Measurements from ENCODE around the gene PANK1. TPM values are rescaled to one million over a fixed set of nuclear protein-coding genes. Genes with fewer than 3 reads are reported as not detected.

The PANK1 gene
- total and polyA plus RNA-seq, 5 donors from 2014 or later, result 0.17 to 0.49 (median 0.41) TPM; not detected in 2

DNA sequence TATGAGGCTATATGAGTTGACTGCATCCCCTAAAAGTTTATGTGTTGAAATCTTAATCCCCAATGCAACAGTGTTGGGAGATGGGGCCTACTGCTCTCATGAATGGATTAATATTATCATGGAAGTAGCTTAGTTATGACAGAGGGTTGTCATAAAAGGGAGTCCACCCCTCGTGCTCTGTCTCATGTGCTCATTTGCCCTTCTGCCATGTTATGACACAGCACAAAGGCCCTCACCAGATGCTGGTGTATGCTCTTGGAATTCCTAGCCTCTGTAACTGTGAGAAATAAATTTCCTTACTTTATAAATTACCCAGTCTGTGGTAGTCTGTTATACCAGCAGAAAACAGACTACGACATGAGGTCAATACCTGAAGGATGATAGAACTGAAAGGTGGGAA lies 17.6 kb upstream of the PANK1 start:
- Histone ChIP-seq H3K4me3 (ENCODE audit: low read depth, low read length) (no peak overlapping the region), H3K36me3 (ENCODE audit: control insufficient read depth, insufficient read depth, low read length) (no peaks in the 10 kb centered on the region), H3K4me1 (ENCODE audit: control insufficient read depth, insufficient read depth, low read length, poor library complexity, severe bottlenecking) (no peaks in the 10 kb centered on the region), H3K27me3 (ENCODE audit: control insufficient read depth, insufficient read depth, low read length) (peaks cover 10% of the 10 kb centered on the region), H3K27ac (ENCODE audit: insufficient read depth, low read length, poor library complexity, severe bottlenecking) (no peak overlapping the region), H3K9me3 (ENCODE audit: control insufficient read depth in 2 of 2, low read length in 2 of 2) (no peaks in the 10 kb centered on the region)
- ATAC-seq (ENCODE audit: low read depth in 2 of 2), result no peak
- DNase-seq, result no peak
- H3K27ac Mint-ChIP-seq, result no peak overlapping the region
- H3K27me3 Mint-ChIP-seq, result peaks cover 12% of the 10 kb centered on the region
- H3K4me1 Mint-ChIP-seq, result no peaks in the 10 kb centered on the region
- H3K4me3 Mint-ChIP-seq, result no peak overlapping the region
- no peaks in the 10 kb centered on the region for H3K36me3 Mint-ChIP-seq
- no peaks in the 10 kb centered on the region for H3K9me3 Mint-ChIP-seq

DNA sequence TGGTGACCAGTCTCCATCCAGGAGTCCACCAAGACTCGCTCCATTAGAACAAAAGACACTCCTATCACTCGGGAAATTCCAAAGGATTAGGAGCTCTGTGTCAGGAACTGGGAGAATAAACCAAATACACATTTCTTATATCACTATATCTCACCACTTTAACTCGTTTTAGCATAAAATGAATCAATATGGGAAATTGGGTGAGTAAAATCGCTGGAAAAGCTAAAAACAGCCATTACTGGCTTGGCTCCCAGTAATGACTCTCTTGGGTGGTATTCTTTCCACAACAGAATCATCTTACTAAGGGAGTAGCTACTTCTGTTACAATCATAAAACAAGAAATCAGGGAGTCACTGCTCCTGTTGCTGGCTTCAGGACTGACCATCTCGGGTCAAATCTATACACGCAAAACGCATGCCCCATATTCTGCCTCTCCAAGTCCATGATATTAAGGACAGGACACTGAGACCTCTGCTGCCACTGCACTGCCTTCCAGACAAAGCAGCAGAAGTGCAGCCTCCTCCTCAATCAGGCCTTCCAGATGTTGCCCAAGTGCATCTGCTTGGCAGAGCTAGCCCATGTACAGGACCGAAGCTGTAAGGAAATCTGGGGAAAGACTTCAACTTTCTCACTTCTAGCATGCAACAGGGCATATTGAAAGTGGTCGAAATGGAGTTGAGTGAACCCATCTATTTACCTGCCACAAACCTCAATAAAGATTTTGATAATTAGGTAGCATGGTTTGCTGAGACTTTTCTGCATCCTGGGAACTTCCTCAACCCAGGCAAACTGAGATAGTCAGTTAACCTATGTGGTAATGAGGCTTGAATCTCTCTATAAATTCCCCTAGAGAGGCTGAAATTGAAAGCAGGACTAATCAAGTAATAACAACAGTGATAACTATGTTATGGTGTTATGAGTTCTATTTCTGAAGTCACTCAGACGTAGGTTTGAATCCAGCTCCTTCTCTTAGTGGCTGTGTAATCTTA lies 14.4 kb upstream of the PANK1 start:
- Histone ChIP-seq H3K27ac (ENCODE audit: insufficient read depth, low read length, poor library complexity, severe bottlenecking) (no peak overlapping the region), H3K36me3 (ENCODE audit: control insufficient read depth, insufficient read depth, low read length) (no peaks in the 10 kb centered on the region), H3K9me3 (ENCODE audit: control insufficient read depth in 2 of 2, low read length in 2 of 2) (no peaks in the 10 kb centered on the region), H3K27me3 (ENCODE audit: control insufficient read depth, insufficient read depth, low read length) (peaks cover 3% of the 10 kb centered on the region), H3K4me1 (ENCODE audit: control insufficient read depth, insufficient read depth, low read length, poor library complexity, severe bottlenecking) (no peaks in the 10 kb centered on the region), H3K4me3 (ENCODE audit: low read depth, low read length) (no peak overlapping the region)
- H3K4me1 Mint-ChIP-seq, result no peaks in the 10 kb centered on the region
- no peak overlapping the region for H3K4me3 Mint-ChIP-seq
- no peak for ATAC-seq (ENCODE audit: low read depth in 2 of 2)
- H3K27me3 Mint-ChIP-seq, result peaks cover 4% of the 10 kb centered on the region
- H3K36me3 Mint-ChIP-seq, result no peaks in the 10 kb centered on the region
- peaks cover 0 to 5% (median 3%) of the 10 kb centered on the region in 7 donors for H3K9me3 Mint-ChIP-seq
- no peak overlapping the region for H3K27ac Mint-ChIP-seq
- no peak for DNase-seq

DNA sequence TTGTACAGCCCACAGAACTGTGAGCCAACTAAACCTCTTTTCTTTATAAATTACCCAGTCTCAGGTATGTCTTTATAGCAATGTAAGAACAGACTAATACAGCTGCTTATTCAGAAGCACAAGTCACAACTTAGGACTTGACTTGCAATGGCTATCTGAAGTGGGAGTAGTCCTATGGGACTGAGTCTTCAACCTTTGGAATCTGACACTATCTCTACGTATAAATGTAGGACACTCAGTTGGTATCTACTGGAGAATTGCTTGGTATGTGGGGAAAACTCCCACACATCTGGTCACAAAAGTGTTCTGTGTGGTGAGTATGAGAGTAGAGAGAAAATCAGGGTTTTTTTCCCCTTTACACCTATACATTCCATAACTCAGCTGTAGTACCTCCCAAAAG lies 12.3 kb upstream of the PANK1 start:
- no peak for DNase-seq
- no peak for ATAC-seq (ENCODE audit: low read depth in 2 of 2)
- H3K27ac Mint-ChIP-seq, result no peak overlapping the region
- H3K27me3 ChIP-seq (ENCODE audit: control insufficient read depth, insufficient read depth, low read length), result peaks cover 3% of the 10 kb centered on the region
- H3K27me3 Mint-ChIP-seq, result no peaks in the 10 kb centered on the region
- no peaks in the 10 kb centered on the region for H3K9me3 ChIP-seq (ENCODE audit: control insufficient read depth in 2 of 2, low read length in 2 of 2)
- peaks cover 0 to 5% (median 4%) of the 10 kb centered on the region in 7 donors for H3K9me3 Mint-ChIP-seq
- no peak overlapping the region for H3K27ac ChIP-seq (ENCODE audit: insufficient read depth, low read length, poor library complexity, severe bottlenecking)
- H3K4me1 ChIP-seq (ENCODE audit: control insufficient read depth, insufficient read depth, low read length, poor library complexity, severe bottlenecking), result no peaks in the 10 kb centered on the region
- no peaks in the 10 kb centered on the region for H3K36me3 ChIP-seq (ENCODE audit: control insufficient read depth, insufficient read depth, low read length)
- no peaks in the 10 kb centered on the region for H3K36me3 Mint-ChIP-seq
- no peak overlapping the region for H3K4me3 ChIP-seq (ENCODE audit: low read depth, low read length)
- H3K4me1 Mint-ChIP-seq, result no peaks in the 10 kb centered on the region
- H3K4me3 Mint-ChIP-seq, result no peak overlapping the region

DNA sequence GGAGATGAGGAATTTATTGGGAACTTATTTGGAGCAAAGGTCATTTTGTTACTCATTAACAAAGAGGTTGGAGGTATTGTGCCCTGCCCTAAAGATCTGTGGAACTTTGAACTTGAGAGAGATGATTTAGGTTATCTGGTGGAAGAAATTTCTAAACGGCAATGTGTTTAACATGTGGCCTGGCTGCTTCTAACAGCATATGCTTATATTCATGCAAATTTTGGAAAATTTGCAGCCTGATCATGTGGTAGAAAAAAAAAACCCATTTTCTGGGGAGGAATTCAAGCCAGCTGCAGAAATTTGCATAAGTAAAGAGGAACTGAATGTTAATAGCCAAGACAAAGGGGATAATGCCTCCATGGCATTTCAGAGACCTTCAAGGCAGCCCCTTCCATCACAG lies 10.7 kb upstream of the PANK1 start:
- Mint-ChIP-seq H3K9me3 (peaks cover 0 to 5% (median 4%) of the 10 kb centered on the region in 7 donors), H3K36me3 (no peaks in the 10 kb centered on the region), H3K4me3 (no peak overlapping the region), H3K27me3 (no peaks in the 10 kb centered on the region), H3K27ac (no peak overlapping the region), H3K4me1 (no peaks in the 10 kb centered on the region)
- Histone ChIP-seq H3K9me3 (ENCODE audit: control insufficient read depth in 2 of 2, low read length in 2 of 2) (no peaks in the 10 kb centered on the region), H3K27me3 (ENCODE audit: control insufficient read depth, insufficient read depth, low read length) (peaks cover 3% of the 10 kb centered on the region), H3K27ac (ENCODE audit: insufficient read depth, low read length, poor library complexity, severe bottlenecking) (no peak overlapping the region), H3K36me3 (ENCODE audit: control insufficient read depth, insufficient read depth, low read length) (no peaks in the 10 kb centered on the region), H3K4me1 (ENCODE audit: control insufficient read depth, insufficient read depth, low read length, poor library complexity, severe bottlenecking) (no peaks in the 10 kb centered on the region), H3K4me3 (ENCODE audit: low read depth, low read length) (no peak overlapping the region)
- no peak for DNase-seq
- ATAC-seq (ENCODE audit: low read depth in 2 of 2), result no peak

DNA sequence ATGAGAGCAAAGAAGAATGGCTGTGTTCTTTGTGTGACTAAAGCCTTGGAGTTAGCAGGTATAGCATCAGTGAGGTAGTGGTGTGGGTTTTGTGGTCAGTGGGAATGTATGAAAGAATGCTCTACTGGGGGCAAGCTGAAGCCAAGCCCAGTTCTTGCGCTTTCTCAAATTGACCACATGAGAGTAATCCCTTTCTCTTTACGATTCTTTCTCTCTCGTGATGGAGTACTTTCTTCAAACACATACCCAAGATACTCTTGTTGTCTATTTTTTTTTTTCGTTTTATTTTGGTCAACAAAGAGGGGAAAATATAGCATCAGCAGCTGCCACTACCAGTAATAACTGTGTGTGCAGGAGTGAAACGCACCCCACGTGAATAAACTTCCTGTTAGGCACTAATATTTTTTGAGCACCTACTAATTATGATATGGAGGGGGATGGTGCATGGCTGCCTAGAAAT lies 8.4 kb upstream of the PANK1 start:
- H3K4me1 Mint-ChIP-seq, result no peaks in the 10 kb centered on the region
- H3K27ac Mint-ChIP-seq, result no peak overlapping the region
- no peaks in the 10 kb centered on the region for H3K4me1 ChIP-seq (ENCODE audit: control insufficient read depth, insufficient read depth, low read length, poor library complexity, severe bottlenecking)
- no peaks in the 10 kb centered on the region for H3K9me3 ChIP-seq (ENCODE audit: control insufficient read depth in 2 of 2, low read length in 2 of 2)
- no peak for DNase-seq
- H3K4me3 ChIP-seq (ENCODE audit: low read depth, low read length), result no peak overlapping the region
- peaks cover 4% of the 10 kb centered on the region for H3K27me3 ChIP-seq (ENCODE audit: control insufficient read depth, insufficient read depth, low read length)
- peaks cover 0 to 5% (median 4%) of the 10 kb centered on the region in 7 donors for H3K9me3 Mint-ChIP-seq
- no peak overlapping the region for H3K27ac ChIP-seq (ENCODE audit: insufficient read depth, low read length, poor library complexity, severe bottlenecking)
- no peak overlapping the region for H3K4me3 Mint-ChIP-seq
- peaks cover 11% of the 10 kb centered on the region for H3K27me3 Mint-ChIP-seq
- no peaks in the 10 kb centered on the region for H3K36me3 ChIP-seq (ENCODE audit: control insufficient read depth, insufficient read depth, low read length)
- ATAC-seq (ENCODE audit: low read depth in 2 of 2), result no peak
- H3K36me3 Mint-ChIP-seq, result no peaks in the 10 kb centered on the region

DNA sequence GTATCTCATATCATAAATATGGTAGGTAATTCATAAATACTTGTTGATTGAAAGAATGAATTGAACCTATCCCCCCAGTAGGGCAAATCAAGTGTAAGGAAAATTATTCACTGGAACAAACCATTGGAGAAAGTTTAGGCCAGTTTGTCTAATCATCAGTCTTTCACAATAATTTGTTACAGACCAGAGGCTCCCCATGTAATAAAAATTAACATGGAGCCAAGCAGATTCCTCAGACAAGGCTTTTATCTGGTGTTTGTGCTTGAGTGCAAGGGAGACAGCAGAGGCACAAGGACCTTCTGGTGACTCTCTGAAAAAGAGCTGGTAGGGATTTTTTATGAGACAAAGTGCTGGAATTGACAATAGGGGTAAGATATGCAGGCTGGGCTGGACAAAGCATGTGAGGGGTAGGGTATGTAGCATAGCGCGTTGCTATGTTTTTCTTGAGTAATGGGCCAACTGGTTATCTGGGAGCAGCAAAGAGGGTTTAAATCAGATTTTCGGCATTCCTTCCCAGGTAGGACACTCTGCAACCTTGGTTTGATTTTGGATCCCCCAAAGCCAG lies 7.8 kb upstream of the PANK1 start:
- no peaks in the 10 kb centered on the region for H3K4me1 Mint-ChIP-seq
- Histone ChIP-seq H3K4me3 (ENCODE audit: low read depth, low read length) (no peak overlapping the region), H3K36me3 (ENCODE audit: control insufficient read depth, insufficient read depth, low read length) (no peaks in the 10 kb centered on the region), H3K27ac (ENCODE audit: insufficient read depth, low read length, poor library complexity, severe bottlenecking) (no peak overlapping the region), H3K27me3 (ENCODE audit: control insufficient read depth, insufficient read depth, low read length) (peaks cover 4% of the 10 kb centered on the region), H3K9me3 (ENCODE audit: control insufficient read depth in 2 of 2, low read length in 2 of 2) (no peaks in the 10 kb centered on the region), H3K4me1 (ENCODE audit: control insufficient read depth, insufficient read depth, low read length, poor library complexity, severe bottlenecking) (no peaks in the 10 kb centered on the region)
- no peaks in the 10 kb centered on the region for H3K36me3 Mint-ChIP-seq
- H3K27me3 Mint-ChIP-seq, result peaks cover 16% of the 10 kb centered on the region
- no peak overlapping the region for H3K4me3 Mint-ChIP-seq
- peaks cover 0 to 5% (median 4%) of the 10 kb centered on the region in 7 donors for H3K9me3 Mint-ChIP-seq
- no peak overlapping the region for H3K27ac Mint-ChIP-seq
- DNase-seq (no peak), ATAC-seq (ENCODE audit: low read depth in 2 of 2) (no peak)

DNA sequence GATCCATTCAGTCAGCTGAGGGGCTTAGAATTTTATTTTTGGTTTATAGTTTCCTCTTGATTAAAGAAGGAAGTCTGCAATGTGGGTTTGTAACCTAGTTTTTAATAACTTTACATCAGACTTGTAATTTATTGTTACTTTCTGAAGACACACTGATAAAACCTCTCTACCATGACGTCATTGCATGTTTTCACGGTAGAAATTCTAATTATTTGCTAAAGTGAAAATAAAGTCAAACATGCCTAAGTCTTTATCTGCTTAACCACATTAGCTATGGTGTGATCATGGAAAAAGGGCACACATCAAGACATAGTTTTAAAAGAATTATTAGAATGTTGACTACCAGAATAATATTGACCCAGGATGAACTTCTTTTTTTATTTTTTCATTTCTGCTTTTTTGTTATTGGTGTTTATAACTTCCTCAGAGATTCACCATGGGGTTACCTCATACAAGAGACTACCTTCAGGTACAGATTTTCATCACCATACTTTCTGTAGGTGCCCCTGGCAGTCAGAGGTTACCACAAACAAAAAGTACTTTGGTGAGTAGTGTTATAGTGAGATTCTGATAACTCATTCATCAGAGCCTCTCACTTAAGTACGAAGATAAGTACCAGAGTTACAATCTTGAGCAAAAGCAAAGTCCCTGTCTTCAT lies 7.0 kb upstream of the PANK1 start:
- Histone ChIP-seq H3K4me1 (ENCODE audit: control insufficient read depth, insufficient read depth, low read length, poor library complexity, severe bottlenecking) (no peaks in the 10 kb centered on the region), H3K36me3 (ENCODE audit: control insufficient read depth, insufficient read depth, low read length) (no peaks in the 10 kb centered on the region), H3K27me3 (ENCODE audit: control insufficient read depth, insufficient read depth, low read length) (peaks cover 9% of the 10 kb centered on the region), H3K9me3 (ENCODE audit: control insufficient read depth in 2 of 2, low read length in 2 of 2) (no peaks in the 10 kb centered on the region), H3K4me3 (ENCODE audit: low read depth, low read length) (no peak overlapping the region), H3K27ac (ENCODE audit: insufficient read depth, low read length, poor library complexity, severe bottlenecking) (no peak overlapping the region)
- Mint-ChIP-seq H3K4me3 (no peak overlapping the region), H3K9me3 (peaks cover 0 to 5% (median 4%) of the 10 kb centered on the region in 7 donors), H3K27ac (no peak overlapping the region), H3K4me1 (no peaks in the 10 kb centered on the region), H3K27me3 (peaks cover 23% of the 10 kb centered on the region), H3K36me3 (no peaks in the 10 kb centered on the region)
- ATAC-seq (ENCODE audit: low read depth in 2 of 2) (no peak), DNase-seq (no peak)

Data from CD4-positive, CD25-positive, alpha-beta regulatory T cell (primary cell).